ENCODE results near the gene SEMA4D.

Gene SEMA4D

GRCh38 chr9:89526667-89527066, 28.8 kb upstream of the SEMA4D start:
- no peak overlapping the region for H3K4me3 ChIP-seq (ENCODE audit: low read depth, low read length)
- TF ChIP-seq MYC (IDR thresholded peaks at IDR 0.05; ENCODE audit: low read depth, low read length), result no peak
- no peak for TF ChIP-seq CTCF (IDR thresholded peaks at IDR 0.05; ENCODE audit: low read depth, low read length)
- no peak for TF ChIP-seq POLR2A (IDR thresholded peaks at IDR 0.05; ENCODE audit: extremely low read depth, insufficient read length)
- no peak for TF ChIP-seq MAX (IDR thresholded peaks at IDR 0.05; ENCODE audit: low read depth, low read length)

GRCh38 chr9:89525446-89526374, 27.8 kb upstream of the SEMA4D start:
- no peak for DNase-seq (ENCODE audit: low read depth)
- TF ChIP-seq MAX (IDR thresholded peaks at IDR 0.05; ENCODE audit: low read depth, low read length) (no peak), MYC (IDR thresholded peaks at IDR 0.05; ENCODE audit: low read depth, low read length) (no peak), CTCF (IDR thresholded peaks at IDR 0.05; ENCODE audit: low read depth, low read length) (no peak), POLR2A (IDR thresholded peaks at IDR 0.05; ENCODE audit: extremely low read depth, insufficient read length) (no peak)
- H3K4me3 ChIP-seq (ENCODE audit: low read depth, low read length), result no peak overlapping the region

More at GRCh38 chr9:89526667-89527066, 28.8 kb upstream of the SEMA4D start:
- no peak for DNase-seq (ENCODE audit: low read depth)

- DNase-seq (ENCODE audit: low read depth), result no peak
- TF ChIP-seq POLR2A (IDR thresholded peaks at IDR 0.05; ENCODE audit: extremely low read depth, insufficient read length) (no peak), MYC (IDR thresholded peaks at IDR 0.05; ENCODE audit: low read depth, low read length) (no peak), CTCF (IDR thresholded peaks at IDR 0.05; ENCODE audit: low read depth, low read length) (no peak), MAX (IDR thresholded peaks at IDR 0.05; ENCODE audit: low read depth, low read length) (no peak)
- no peak overlapping the region for H3K4me3 ChIP-seq (ENCODE audit: low read depth, low read length)
Observed at GRCh38 chr9:89524963-89525362, 27.1 kb upstream of the SEMA4D start.

GRCh38 chr9:89523948-89524347, 26.0 kb upstream of the SEMA4D start:
- TF ChIP-seq MAX (IDR thresholded peaks at IDR 0.05; ENCODE audit: low read depth, low read length) (no peak), MYC (IDR thresholded peaks at IDR 0.05; ENCODE audit: low read depth, low read length) (no peak), CTCF (IDR thresholded peaks at IDR 0.05; ENCODE audit: low read depth, low read length) (no peak), POLR2A (IDR thresholded peaks at IDR 0.05; ENCODE audit: extremely low read depth, insufficient read length) (no peak)
- DNase-seq (ENCODE audit: low read depth), result peak; percentile 55
- no peak overlapping the region for H3K4me3 ChIP-seq (ENCODE audit: low read depth, low read length)

GRCh38 chr9:89522959-89523285, 25.0 kb upstream of the SEMA4D start:
- no peak for DNase-seq (ENCODE audit: low read depth)
- no peak overlapping the region for H3K4me3 ChIP-seq (ENCODE audit: low read depth, low read length)
- TF ChIP-seq MYC (IDR thresholded peaks at IDR 0.05; ENCODE audit: low read depth, low read length) (no peak), POLR2A (IDR thresholded peaks at IDR 0.05; ENCODE audit: extremely low read depth, insufficient read length) (no peak), CTCF (IDR thresholded peaks at IDR 0.05; ENCODE audit: low read depth, low read length) (no peak), MAX (IDR thresholded peaks at IDR 0.05; ENCODE audit: low read depth, low read length) (no peak)

Measured in NB4 (cell line).